HepG2 (cell line): ENCODE data around the gene ABCA13. TPM values are rescaled to one million over a fixed set of nuclear protein-coding genes. Genes with fewer than 3 reads are reported as not detected.

Experiments used
- AGO2 ChIP-seq: fragments of 200-400 bp; formaldehyde crosslinking; optimal IDR thresholded peaks from 2 replicates; pipeline ENCODE3; 2017; ENCODE audit warnings: mild to moderate bottlenecking, low read depth, low read length, moderate library complexity
- ARNT2 ChIP-seq: sonication (generic); formaldehyde crosslinking; IDR thresholded peaks from 2 replicates; pipeline ENCODE4 v1.8.0; 2022; ENCODE audit warnings: mild to moderate bottlenecking, low read depth, missing genetic modification reagents, moderate library complexity
- DNMT3B ChIP-seq: conservative IDR thresholded peaks from 2 replicates; pipeline ENCODE4 v1.6.1; 2016; ENCODE audit warnings: missing biosample characterization, control low read depth
- DR1 ChIP-seq: sonication (generic); formaldehyde crosslinking; IDR thresholded peaks from 2 replicates; pipeline ENCODE4 v1.8.0; 2021; ENCODE audit warnings: mild to moderate bottlenecking, missing genetic modification reagents, inconsistent platforms
- HMGA1 ChIP-seq: sonication (generic); formaldehyde crosslinking; conservative IDR thresholded peaks from 2 replicates; pipeline ENCODE4 v1.4.0; 2020; ENCODE audit warnings: missing genetic modification reagents
- KLF16 ChIP-seq, 2 experiments: sonication (generic) in 1 of 2; formaldehyde crosslinking in 1 of 2; IDR thresholded peaks; 2 replicates each; pipeline versions ENCODE4 v1.6.1 to v1.8.0; 2016 to 2023; ENCODE audit warnings: missing genetic modification reagents in 2 of 2, missing compliant biosample characterization in 1 of 2
- NBN ChIP-seq: fragments of 450-650 bp; conservative IDR thresholded peaks from 2 replicates; pipeline ENCODE4 v1.6.1; 2017
- PHF20 ChIP-seq: sonication (generic); formaldehyde crosslinking; IDR thresholded peaks from 2 replicates; pipeline ENCODE4 v1.5.0; 2020; ENCODE audit warnings: mild to moderate bottlenecking, missing genetic modification reagents
- PHF8 ChIP-seq: sonication (generic); formaldehyde crosslinking; IDR thresholded peaks from 2 replicates; pipeline ENCODE4 v1.5.0; 2020; ENCODE audit warnings: missing genetic modification reagents
- RARA ChIP-seq: IDR thresholded peaks from 2 replicates; pipeline ENCODE4 v1.6.1; 2016; ENCODE audit warnings: missing genetic modification reagents, missing compliant biosample characterization
- RFX1 ChIP-seq: fragments of 450-650 bp; IDR thresholded peaks from 2 replicates; pipeline ENCODE4 v1.6.1; 2017
- SNAI1 ChIP-seq: sonication (generic); formaldehyde crosslinking; IDR thresholded peaks from 2 replicates; pipeline ENCODE4 v1.5.0; 2020; ENCODE audit warnings: mild to moderate bottlenecking, missing genetic modification reagents, borderline replicate concordance
- TCF12 ChIP-seq, 2 experiments: fragments of 450-650 bp in 1 of 2; sonication (generic) in 1 of 2; formaldehyde crosslinking in 1 of 2; IDR thresholded peaks; 2 replicates each; pipeline versions ENCODE4 v1.6.1 to v1.8.0; 2017 to 2022; ENCODE audit warnings: antibody characterized with exemption in 1 of 2, mild to moderate bottlenecking in 1 of 2, missing genetic modification reagents in 1 of 2, moderate library complexity in 1 of 2
- ZBTB42 ChIP-seq: sonication (generic); formaldehyde crosslinking; IDR thresholded peaks from 2 replicates; pipeline ENCODE4 v1.5.0; 2020; ENCODE audit warnings: mild to moderate bottlenecking, missing genetic modification reagents
- ZNF317 ChIP-seq: sonication (generic); formaldehyde crosslinking; IDR thresholded peaks from 2 replicates; pipeline ENCODE4 v1.5.0; 2020; ENCODE audit warnings: mild to moderate bottlenecking, missing genetic modification reagents
- ZNF720 ChIP-seq: sonication (generic); formaldehyde crosslinking; IDR thresholded peaks from 2 replicates; pipeline ENCODE4 v1.4.0; 2020; ENCODE audit warnings: missing genetic modification reagents
- ZNF737 ChIP-seq: sonication (generic); formaldehyde crosslinking; IDR thresholded peaks from 2 replicates; pipeline ENCODE4 v1.5.0; 2020; ENCODE audit warnings: missing genetic modification reagents, mild to moderate bottlenecking, borderline replicate concordance
- ZSCAN29 ChIP-seq: sonication (generic); formaldehyde crosslinking; conservative IDR thresholded peaks from 2 replicates; pipeline ENCODE4 v1.4.0; 2020; ENCODE audit warnings: mild to moderate bottlenecking, missing genetic modification reagents
- ZZZ3 ChIP-seq: sonication (generic); formaldehyde crosslinking; IDR thresholded peaks from 2 replicates; pipeline ENCODE4 v1.4.0; 2020; ENCODE audit warnings: missing genetic modification reagents, mild to moderate bottlenecking, borderline replicate concordance
- polyA plus RNA-seq, 8 experiments: library from polyadenylated mRNA; depleted of rRNA in 3 of 8; stranded (reverse) in 7 of 8; unstranded in 1 of 8; fragments of >200 nt; fragmentation: Illumina TruSeq in 4 of 8; extraction: Trizol in 4 of 8; gene quantifications; 2 replicates each; pipeline versions ENCODE4 v1.2.1 to v1.2.3, GENCODE V29; 2011 to 2016; ENCODE audit warnings: low read depth in 4 of 8, missing spikeins in 1 of 8, mixed read lengths in 1 of 8; ENCODE audit not compliant: insufficient read depth in 1 of 8
- total RNA-seq, 5 experiments: library from RNA; depleted of rRNA; stranded (reverse); fragments of >200 nt; fragmentation: Illumina TruSeq; extraction: Trizol; gene quantifications; 2 replicates each; pipeline ENCODE4 v1.2.3, GENCODE V29; 2016; ENCODE audit warnings: low read depth in 1 of 5
- TF ChIP-seq, protein P1 (sequence below): sonication (generic); formaldehyde crosslinking; IDR thresholded peaks from 2 replicates; pipeline ENCODE4 v1.4.0; 2020; ENCODE audit warnings: missing genetic modification reagents
- TF ChIP-seq, protein P2 (sequence below): sonication (generic); formaldehyde crosslinking; IDR thresholded peaks from 2 replicates; pipeline ENCODE4 v1.5.1; 2020; ENCODE audit warnings: mild to moderate bottlenecking, missing genetic modification reagents, borderline replicate concordance
- TF ChIP-seq, protein P3 (sequence below): sonication (generic); formaldehyde crosslinking; IDR thresholded peaks from 2 replicates; pipeline ENCODE4 v1.8.0; 2022; ENCODE audit warnings: missing genetic modification reagents, low read depth, mild to moderate bottlenecking, borderline replicate concordance
- TF ChIP-seq, protein P4 (sequence below): sonication (generic); formaldehyde crosslinking; IDR thresholded peaks from 2 replicates; pipeline ENCODE4 v1.5.0; 2020; ENCODE audit warnings: missing genetic modification reagents

Gene ABCA13
- total and polyA plus RNA-seq, 2 of the 13 experiments (the other 11 are each of a cell fraction or from before 2014, with no cell fraction given) = 0.03 TPM; not detected in 1

DNA sequence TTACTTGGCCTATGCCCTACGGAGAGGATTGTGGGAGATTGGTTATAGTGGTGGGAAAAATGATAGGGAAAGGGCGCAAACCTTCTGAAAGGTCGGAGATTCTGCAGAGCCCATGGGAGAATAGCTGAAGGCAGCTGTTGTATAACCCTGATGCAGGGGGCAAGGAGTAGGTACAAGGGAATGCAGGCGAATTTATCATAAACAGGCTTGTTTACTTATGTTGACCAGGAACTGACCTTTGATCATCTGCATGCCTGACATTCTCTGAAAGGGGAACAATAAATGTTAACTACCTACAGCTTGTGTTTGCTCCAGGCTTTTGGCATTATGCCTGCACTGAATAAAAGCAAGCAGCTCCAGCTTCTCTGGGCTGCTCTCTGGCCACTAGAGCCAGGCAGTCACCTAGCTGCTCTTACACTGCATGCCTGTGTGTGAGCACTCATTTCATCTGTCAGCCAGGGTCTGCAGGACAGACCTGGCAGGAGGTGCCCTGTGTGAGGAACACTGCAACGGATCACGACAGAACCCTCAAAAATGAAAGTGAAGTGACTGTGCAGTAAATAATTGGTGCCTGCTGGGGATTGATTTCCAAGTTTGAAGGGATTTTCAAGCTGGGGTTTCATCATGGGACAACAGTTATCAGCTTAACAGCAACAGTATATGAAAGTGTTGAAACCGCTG lies 31.1 kb upstream of the ABCA13 start (continued):
- TF ChIP-seq, protein P1, sequence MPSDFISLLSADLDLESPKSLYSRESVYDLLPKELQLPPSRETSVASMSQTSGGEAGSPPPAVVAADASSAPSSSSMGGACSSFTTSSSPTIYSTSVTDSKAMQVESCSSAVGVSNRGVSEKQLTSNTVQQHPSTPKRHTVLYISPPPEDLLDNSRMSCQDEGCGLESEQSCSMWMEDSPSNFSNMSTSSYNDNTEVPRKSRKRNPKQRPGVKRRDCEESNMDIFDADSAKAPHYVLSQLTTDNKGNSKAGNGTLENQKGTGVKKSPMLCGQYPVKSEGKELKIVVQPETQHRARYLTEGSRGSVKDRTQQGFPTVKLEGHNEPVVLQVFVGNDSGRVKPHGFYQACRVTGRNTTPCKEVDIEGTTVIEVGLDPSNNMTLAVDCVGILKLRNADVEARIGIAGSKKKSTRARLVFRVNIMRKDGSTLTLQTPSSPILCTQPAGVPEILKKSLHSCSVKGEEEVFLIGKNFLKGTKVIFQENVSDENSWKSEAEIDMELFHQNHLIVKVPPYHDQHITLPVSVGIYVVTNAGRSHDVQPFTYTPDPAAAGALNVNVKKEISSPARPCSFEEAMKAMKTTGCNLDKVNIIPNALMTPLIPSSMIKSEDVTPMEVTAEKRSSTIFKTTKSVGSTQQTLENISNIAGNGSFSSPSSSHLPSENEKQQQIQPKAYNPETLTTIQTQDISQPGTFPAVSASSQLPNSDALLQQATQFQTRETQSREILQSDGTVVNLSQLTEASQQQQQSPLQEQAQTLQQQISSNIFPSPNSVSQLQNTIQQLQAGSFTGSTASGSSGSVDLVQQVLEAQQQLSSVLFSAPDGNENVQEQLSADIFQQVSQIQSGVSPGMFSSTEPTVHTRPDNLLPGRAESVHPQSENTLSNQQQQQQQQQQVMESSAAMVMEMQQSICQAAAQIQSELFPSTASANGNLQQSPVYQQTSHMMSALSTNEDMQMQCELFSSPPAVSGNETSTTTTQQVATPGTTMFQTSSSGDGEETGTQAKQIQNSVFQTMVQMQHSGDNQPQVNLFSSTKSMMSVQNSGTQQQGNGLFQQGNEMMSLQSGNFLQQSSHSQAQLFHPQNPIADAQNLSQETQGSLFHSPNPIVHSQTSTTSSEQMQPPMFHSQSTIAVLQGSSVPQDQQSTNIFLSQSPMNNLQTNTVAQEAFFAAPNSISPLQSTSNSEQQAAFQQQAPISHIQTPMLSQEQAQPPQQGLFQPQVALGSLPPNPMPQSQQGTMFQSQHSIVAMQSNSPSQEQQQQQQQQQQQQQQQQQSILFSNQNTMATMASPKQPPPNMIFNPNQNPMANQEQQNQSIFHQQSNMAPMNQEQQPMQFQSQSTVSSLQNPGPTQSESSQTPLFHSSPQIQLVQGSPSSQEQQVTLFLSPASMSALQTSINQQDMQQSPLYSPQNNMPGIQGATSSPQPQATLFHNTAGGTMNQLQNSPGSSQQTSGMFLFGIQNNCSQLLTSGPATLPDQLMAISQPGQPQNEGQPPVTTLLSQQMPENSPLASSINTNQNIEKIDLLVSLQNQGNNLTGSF (CRISPR knock-in tag) = no peak
- TF ChIP-seq DR1 (CRISPR knock-in tag) (no peak), ZSCAN29 (CRISPR knock-in tag) (no peak), KLF16 (CRISPR knock-in tag; IDR thresholded peaks at IDR 0.05) (peak in 1 of 2 experiments; percentile 91; a peak in 2 of 4 replicates), ZZZ3 (no peak), NBN (no peak), TCF12 (IDR thresholded peaks at IDR 0.05) (no peak), TCF12 (CRISPR knock-in tag; IDR thresholded peaks at IDR 0.05) (no peak), DNMT3B (no peak), RFX1 (no peak), PHF8 (CRISPR knock-in tag) (peak; percentile 36), ZBTB42 (CRISPR knock-in tag) (no peak), RARA (CRISPR knock-in tag) (peak; percentile 98), AGO2 (no peak), SNAI1 (no peak), ZNF720 (CRISPR knock-in tag) (no peak), PHF20 (CRISPR knock-in tag) (peak; percentile 25; the same call in 1 of the 2 replicates), ZNF317 (no peak), ZNF737 (CRISPR knock-in tag) (no peak), HMGA1 (CRISPR knock-in tag) (no peak), ARNT2 (CRISPR knock-in tag) (no peak; the same call in 1 of the 2 replicates)
- TF ChIP-seq, protein P2, sequence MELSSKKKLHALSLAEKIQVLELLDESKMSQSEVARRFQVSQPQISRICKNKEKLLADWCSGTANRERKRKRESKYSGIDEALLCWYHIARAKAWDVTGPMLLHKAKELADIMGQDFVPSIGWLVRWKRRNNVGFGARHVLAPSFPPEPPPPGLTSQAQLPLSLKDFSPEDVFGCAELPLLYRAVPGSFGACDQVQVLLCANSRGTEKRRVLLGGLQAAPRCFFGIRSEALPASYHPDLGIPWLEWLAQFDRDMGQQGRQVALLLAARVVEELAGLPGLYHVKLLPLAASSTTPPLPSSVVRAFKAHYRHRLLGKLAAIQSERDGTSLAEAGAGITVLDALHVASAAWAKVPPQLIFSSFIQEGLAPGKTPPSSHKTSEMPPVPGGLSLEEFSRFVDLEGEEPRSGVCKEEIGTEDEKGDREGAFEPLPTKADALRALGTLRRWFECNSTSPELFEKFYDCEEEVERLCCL = 0 out of 2 replicates have a peak, but pooled peaks have one; percentile 36
- TF ChIP-seq, protein P3, sequence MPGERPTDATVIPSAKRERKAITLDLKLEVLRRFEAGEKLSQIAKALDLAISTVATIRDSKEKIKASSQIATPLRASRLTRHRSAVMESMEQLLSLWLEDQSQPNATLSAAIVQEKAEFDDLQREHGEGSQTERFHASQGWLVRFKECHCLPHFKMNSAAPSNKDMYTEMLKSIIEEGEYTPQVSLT = no peak
- TF ChIP-seq, protein P4, sequence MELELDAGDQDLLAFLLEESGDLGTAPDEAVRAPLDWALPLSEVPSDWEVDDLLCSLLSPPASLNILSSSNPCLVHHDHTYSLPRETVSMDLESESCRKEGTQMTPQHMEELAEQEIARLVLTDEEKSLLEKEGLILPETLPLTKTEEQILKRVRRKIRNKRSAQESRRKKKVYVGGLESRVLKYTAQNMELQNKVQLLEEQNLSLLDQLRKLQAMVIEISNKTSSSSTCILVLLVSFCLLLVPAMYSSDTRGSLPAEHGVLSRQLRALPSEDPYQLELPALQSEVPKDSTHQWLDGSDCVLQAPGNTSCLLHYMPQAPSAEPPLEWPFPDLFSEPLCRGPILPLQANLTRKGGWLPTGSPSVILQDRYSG = no peak
